ENCODE data around the gene RGMA.

The RGMA gene

DNA sequence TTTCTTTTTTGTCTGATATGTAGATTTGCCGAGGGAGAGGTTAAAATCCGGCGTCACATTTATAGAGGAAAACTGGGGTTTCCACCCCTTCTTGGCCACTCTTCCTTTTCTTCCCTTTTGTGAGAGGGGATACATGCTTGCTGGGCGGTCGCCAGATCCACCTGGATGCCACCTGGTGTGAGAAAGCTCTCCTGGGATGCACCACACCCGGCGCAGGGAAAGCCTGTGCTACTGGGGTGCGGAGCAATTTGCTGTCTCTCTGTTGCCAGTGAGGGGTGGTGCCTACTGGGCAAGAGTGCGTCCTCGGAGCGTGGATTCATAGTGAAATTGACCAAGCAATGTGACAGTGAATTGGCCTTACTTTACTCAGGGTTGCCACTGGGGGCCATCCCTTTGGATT, 2.5 kb upstream of the RGMA start:
- peaks cover 8% of the 10 kb centered on the region for H3K4me1 ChIP-seq (ENCODE audit: control insufficient read depth, insufficient read depth, low read length)
- peaks cover 28% of the 10 kb centered on the region for H3K27me3 ChIP-seq (replicated peaks; ENCODE audit: control insufficient read depth, insufficient read depth, low read length)
- no peak overlapping the region for H3K9ac ChIP-seq (ENCODE audit: low read length)
- DNase-seq (ENCODE audit: low read depth) = no peak
- H3K36me3 ChIP-seq (ENCODE audit: control insufficient read depth, insufficient read depth, low read length, severe bottlenecking) = no peaks in the 10 kb centered on the region
- H3K9me3 ChIP-seq (ENCODE audit: control insufficient read depth, low read length) = no peaks in the 10 kb centered on the region
- no peak overlapping the region for H3K4me3 ChIP-seq (ENCODE audit: low read length)

DNA sequence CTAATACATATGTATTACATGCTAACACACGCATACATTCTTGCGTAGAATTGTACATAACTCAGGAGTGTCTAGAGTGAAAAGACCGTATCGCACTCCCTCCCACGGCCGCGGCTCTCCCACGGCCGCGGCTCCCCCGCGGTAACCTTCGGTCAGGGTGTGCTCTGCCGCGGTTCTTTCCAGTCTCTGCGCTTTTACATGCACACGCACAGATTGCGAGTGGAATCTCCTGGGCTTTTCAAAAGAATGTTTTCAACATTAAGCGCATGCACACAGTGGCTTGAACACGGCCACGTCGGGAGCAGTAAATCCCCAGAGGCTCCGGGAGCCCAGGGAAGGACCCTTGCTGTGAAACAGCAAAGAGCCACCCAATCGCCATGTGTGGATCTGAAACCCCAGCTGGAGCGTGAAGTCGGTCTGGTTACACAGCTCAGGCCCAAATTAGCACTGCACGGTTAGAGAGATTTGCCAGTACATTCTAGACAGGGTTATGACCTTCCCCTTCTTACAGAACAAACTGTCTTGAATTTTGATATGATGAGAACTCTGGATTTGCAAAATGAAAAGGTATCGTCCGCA, 805 bp upstream of the RGMA start:
- Histone ChIP-seq H3K4me3 (ENCODE audit: low read length) (no peak overlapping the region), H3K4me1 (ENCODE audit: control insufficient read depth, insufficient read depth, low read length) (peaks cover 11% of the 10 kb centered on the region), H3K9ac (ENCODE audit: low read length) (no peak overlapping the region), H3K9me3 (ENCODE audit: control insufficient read depth, low read length) (no peaks in the 10 kb centered on the region), H3K36me3 (ENCODE audit: control insufficient read depth, insufficient read depth, low read length, severe bottlenecking) (no peaks in the 10 kb centered on the region), H3K27me3 (replicated peaks; ENCODE audit: control insufficient read depth, insufficient read depth, low read length) (peaks cover 44% of the 10 kb centered on the region)
- peak; percentile 6 for DNase-seq (ENCODE audit: low read depth)

DNA sequence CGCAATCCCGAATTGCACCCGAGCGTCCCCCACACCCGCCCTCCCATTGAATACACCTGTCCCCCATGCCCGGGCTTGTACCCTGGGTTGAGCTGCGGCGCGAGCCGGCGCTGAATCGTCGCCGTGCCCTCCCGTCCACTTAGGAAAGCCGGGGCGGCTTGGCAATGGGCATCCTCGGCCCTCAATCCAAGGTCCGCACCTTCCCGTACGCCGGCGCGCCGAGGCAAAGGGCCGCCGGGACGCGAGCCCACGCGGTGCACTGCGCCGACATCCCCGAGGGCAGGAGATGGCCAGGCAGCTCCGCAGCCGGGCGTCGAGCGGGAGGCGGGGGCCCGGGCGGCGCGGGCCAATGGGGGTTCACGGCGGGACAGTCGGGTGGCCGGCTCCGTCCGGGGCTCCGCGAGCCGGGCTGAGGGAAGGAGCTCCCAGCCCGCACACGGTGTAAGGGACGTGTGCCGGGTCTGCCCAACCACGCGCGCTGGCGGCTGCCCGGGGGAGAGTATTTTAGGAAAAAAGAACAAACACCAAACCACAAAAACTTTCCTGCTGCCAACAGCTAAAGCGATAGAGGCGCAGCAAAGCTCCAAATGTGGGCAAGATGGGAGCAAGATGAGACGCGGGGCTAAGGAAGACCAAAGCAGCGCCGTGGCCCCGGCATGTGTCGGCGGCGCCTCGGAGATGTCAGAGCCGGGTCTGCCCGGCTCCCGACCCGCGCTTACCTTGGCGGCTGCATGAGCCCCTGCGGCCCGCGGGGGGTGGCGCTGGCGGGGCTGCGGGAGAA, 621 bp downstream of the RGMA start:
- Histone ChIP-seq H3K27me3 (replicated peaks; ENCODE audit: control insufficient read depth, insufficient read depth, low read length) (peaks cover 44% of the 10 kb centered on the region), H3K9ac (ENCODE audit: low read length) (no peak overlapping the region), H3K4me1 (ENCODE audit: control insufficient read depth, insufficient read depth, low read length) (peaks cover 11% of the 10 kb centered on the region), H3K4me3 (ENCODE audit: low read length) (peak overlapping the region; percentile 65), H3K9me3 (ENCODE audit: control insufficient read depth, low read length) (no peaks in the 10 kb centered on the region), H3K36me3 (ENCODE audit: control insufficient read depth, insufficient read depth, low read length, severe bottlenecking) (no peaks in the 10 kb centered on the region)
- peak; percentile 52 for DNase-seq (ENCODE audit: low read depth)

GRCh38 chr15:93087825-93088199, 1.2 kb downstream of the RGMA start:
- no peak overlapping the region for H3K9ac ChIP-seq (ENCODE audit: low read length)
- DNase-seq (ENCODE audit: low read depth) = peak; percentile 73
- H3K27me3 ChIP-seq (replicated peaks; ENCODE audit: control insufficient read depth, insufficient read depth, low read length) = peaks cover 42% of the 10 kb centered on the region
- H3K9me3 ChIP-seq (ENCODE audit: control insufficient read depth, low read length) = no peaks in the 10 kb centered on the region
- peak overlapping the region; percentile 65 for H3K4me3 ChIP-seq (ENCODE audit: low read length)
- H3K36me3 ChIP-seq (ENCODE audit: control insufficient read depth, insufficient read depth, low read length, severe bottlenecking) = no peaks in the 10 kb centered on the region
- peaks cover 11% of the 10 kb centered on the region for H3K4me1 ChIP-seq (ENCODE audit: control insufficient read depth, insufficient read depth, low read length)

GRCh38 chr15:93086791-93087190, 2.2 kb downstream of the RGMA start:
- Histone ChIP-seq H3K27me3 (replicated peaks; ENCODE audit: control insufficient read depth, insufficient read depth, low read length) (peaks cover 50% of the 10 kb centered on the region), H3K4me3 (ENCODE audit: low read length) (no peak overlapping the region), H3K4me1 (ENCODE audit: control insufficient read depth, insufficient read depth, low read length) (peaks cover 11% of the 10 kb centered on the region), H3K9ac (ENCODE audit: low read length) (no peak overlapping the region), H3K36me3 (ENCODE audit: control insufficient read depth, insufficient read depth, low read length, severe bottlenecking) (no peaks in the 10 kb centered on the region), H3K9me3 (ENCODE audit: control insufficient read depth, low read length) (no peaks in the 10 kb centered on the region)
- DNase-seq (ENCODE audit: low read depth) = no peak

- Histone ChIP-seq H3K4me3 (ENCODE audit: low read length) (no peak overlapping the region), H3K9ac (ENCODE audit: low read length) (no peak overlapping the region), H3K4me1 (ENCODE audit: control insufficient read depth, insufficient read depth, low read length) (peaks cover 11% of the 10 kb centered on the region), H3K36me3 (ENCODE audit: control insufficient read depth, insufficient read depth, low read length, severe bottlenecking) (no peaks in the 10 kb centered on the region), H3K27me3 (replicated peaks; ENCODE audit: control insufficient read depth, insufficient read depth, low read length) (peaks cover 54% of the 10 kb centered on the region), H3K9me3 (ENCODE audit: control insufficient read depth, low read length) (no peaks in the 10 kb centered on the region)
- DNase-seq (ENCODE audit: low read depth) = no peak
Measured at GRCh38 chr15:93085692-93086091, 3.3 kb downstream of the RGMA start.

- Histone ChIP-seq H3K9ac (ENCODE audit: low read length) (no peak overlapping the region), H3K27me3 (replicated peaks; ENCODE audit: control insufficient read depth, insufficient read depth, low read length) (peaks cover 48% of the 10 kb centered on the region), H3K4me3 (ENCODE audit: low read length) (no peak overlapping the region), H3K4me1 (ENCODE audit: control insufficient read depth, insufficient read depth, low read length) (peaks cover 3% of the 10 kb centered on the region), H3K9me3 (ENCODE audit: control insufficient read depth, low read length) (no peaks in the 10 kb centered on the region), H3K36me3 (ENCODE audit: control insufficient read depth, insufficient read depth, low read length, severe bottlenecking) (no peaks in the 10 kb centered on the region)
- no peak for DNase-seq (ENCODE audit: low read depth)
Measured at GRCh38 chr15:93082861-93083260, 6.2 kb downstream of the RGMA start.

- Histone ChIP-seq H3K4me1 (ENCODE audit: control insufficient read depth, insufficient read depth, low read length) (peaks cover 3% of the 10 kb centered on the region), H3K36me3 (ENCODE audit: control insufficient read depth, insufficient read depth, low read length, severe bottlenecking) (no peaks in the 10 kb centered on the region), H3K9ac (ENCODE audit: low read length) (no peak overlapping the region), H3K27me3 (replicated peaks; ENCODE audit: control insufficient read depth, insufficient read depth, low read length) (peaks cover 40% of the 10 kb centered on the region), H3K9me3 (ENCODE audit: control insufficient read depth, low read length) (no peaks in the 10 kb centered on the region), H3K4me3 (ENCODE audit: low read length) (no peak overlapping the region)
- DNase-seq (ENCODE audit: low read depth) = no peak
Measured at GRCh38 chr15:93081399-93081798, 7.6 kb downstream of the RGMA start.

GRCh38 chr15:93080451-93080850, 8.6 kb downstream of the RGMA start:
- Histone ChIP-seq H3K9ac (ENCODE audit: low read length) (no peak overlapping the region), H3K36me3 (ENCODE audit: control insufficient read depth, insufficient read depth, low read length, severe bottlenecking) (no peaks in the 10 kb centered on the region), H3K4me3 (ENCODE audit: low read length) (no peak overlapping the region), H3K9me3 (ENCODE audit: control insufficient read depth, low read length) (no peaks in the 10 kb centered on the region), H3K27me3 (replicated peaks; ENCODE audit: control insufficient read depth, insufficient read depth, low read length) (peaks cover 31% of the 10 kb centered on the region), H3K4me1 (ENCODE audit: control insufficient read depth, insufficient read depth, low read length) (peaks cover 3% of the 10 kb centered on the region)
- no peak for DNase-seq (ENCODE audit: low read depth)

DNA sequence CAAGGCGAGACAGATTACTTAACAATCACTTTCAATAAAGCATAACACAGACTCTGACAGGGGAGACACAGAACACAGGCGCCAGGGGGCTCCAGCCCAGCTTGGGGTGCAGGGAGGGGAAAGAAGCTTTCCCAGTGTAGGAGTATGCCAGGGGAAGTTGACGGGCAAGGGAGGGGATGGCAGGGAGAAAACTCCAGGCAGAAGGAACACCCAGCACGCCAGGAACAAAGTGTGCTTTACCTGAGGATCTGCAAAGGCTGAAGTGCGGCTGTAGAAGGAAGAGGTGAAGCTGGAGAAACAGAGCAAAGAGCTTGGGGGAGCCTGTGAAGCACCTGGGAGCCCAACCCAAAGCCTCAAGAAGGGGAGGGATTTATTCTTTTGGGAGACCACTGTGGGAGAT, 12.1 kb downstream of the RGMA start:
- H3K9me3 ChIP-seq (ENCODE audit: control insufficient read depth, low read length) = no peaks in the 10 kb centered on the region
- no peak overlapping the region for H3K9ac ChIP-seq (ENCODE audit: low read length)
- no peaks in the 10 kb centered on the region for H3K36me3 ChIP-seq (ENCODE audit: control insufficient read depth, insufficient read depth, low read length, severe bottlenecking)
- no peak for DNase-seq (ENCODE audit: low read depth)
- H3K27me3 ChIP-seq (replicated peaks; ENCODE audit: control insufficient read depth, insufficient read depth, low read length) = peaks cover 16% of the 10 kb centered on the region
- no peak overlapping the region for H3K4me3 ChIP-seq (ENCODE audit: low read length)
- peaks cover 3% of the 10 kb centered on the region for H3K4me1 ChIP-seq (ENCODE audit: control insufficient read depth, insufficient read depth, low read length)

- peaks cover 7% of the 10 kb centered on the region for H3K4me1 ChIP-seq (ENCODE audit: control insufficient read depth, insufficient read depth, low read length)
- H3K36me3 ChIP-seq (ENCODE audit: control insufficient read depth, insufficient read depth, low read length, severe bottlenecking) = no peaks in the 10 kb centered on the region
- DNase-seq (ENCODE audit: low read depth) = no peak
- H3K9ac ChIP-seq (ENCODE audit: low read length) = no peak overlapping the region
- H3K9me3 ChIP-seq (ENCODE audit: control insufficient read depth, low read length) = no peaks in the 10 kb centered on the region
- peaks cover 14% of the 10 kb centered on the region for H3K27me3 ChIP-seq (replicated peaks; ENCODE audit: control insufficient read depth, insufficient read depth, low read length)
- H3K4me3 ChIP-seq (ENCODE audit: low read length) = no peak overlapping the region
Measured at GRCh38 chr15:93076217-93076616, 12.8 kb downstream of the RGMA start.
